GM19372 (cell line): Measurements from ENCODE around the gene CLEC16A.
"Not testable (repeated sequence)": the region's sequence is repeated elsewhere in the genome, so short reads cannot be mapped to it uniquely, and the experiment has no call there.

Source experiments
- ATAC-seq: cut with Tn5 transposase; IDR thresholded peaks from one replicate; pipeline ENCODE4 v1.9.1; 2021; ENCODE audit warnings: mild to moderate bottlenecking, low read depth, moderate library complexity; ENCODE audit not compliant: unreplicated experiment

The CLEC16A gene

GRCh38 chr16:11092788-11093571 is 148.6 kb downstream of the CLEC16A start:
- ATAC-seq, result no peak

- no peak for ATAC-seq
These were observed 149.3 kb downstream of the CLEC16A start for GRCh38 chr16:11093572-11094074.

GRCh38 chr16:11094075-11094856 is 149.9 kb downstream of the CLEC16A start:
- ATAC-seq, result peak; percentile 62

- peak; percentile 47 for ATAC-seq
These were observed 150.6 kb downstream of the CLEC16A start for GRCh38 chr16:11094857-11095565.

GRCh38 chr16:11095935-11096334 is 151.6 kb downstream of the CLEC16A start:
- ATAC-seq, result no peak

- no peak for ATAC-seq
These were observed 152.9 kb downstream of the CLEC16A start for GRCh38 chr16:11097094-11097786.

GRCh38 chr16:11097787-11098167 is 153.4 kb downstream of the CLEC16A start:
- ATAC-seq, result no peak

GRCh38 chr16:11098601-11099390 is 154.4 kb downstream of the CLEC16A start:
- ATAC-seq, result no peak

GRCh38 chr16:11099672-11100205 is 155.4 kb downstream of the CLEC16A start:
- ATAC-seq, result no peak

- no peak for ATAC-seq
These were observed 155.9 kb downstream of the CLEC16A start for GRCh38 chr16:11100239-11100750.

GRCh38 chr16:11101283-11101682 is 156.9 kb downstream of the CLEC16A start:
- no peak for ATAC-seq

- ATAC-seq, result no peak
These were observed 157.5 kb downstream of the CLEC16A start for GRCh38 chr16:11101695-11102522.

GRCh38 chr16:11102523-11102898 is 158.1 kb downstream of the CLEC16A start:
- no peak for ATAC-seq

- not testable (repeated sequence) for ATAC-seq
These were observed 158.9 kb downstream of the CLEC16A start for GRCh38 chr16:11103301-11103700.

- no peak for ATAC-seq
These were observed 160.0 kb downstream of the CLEC16A start for GRCh38 chr16:11104168-11105037.

GRCh38 chr16:11105038-11105903 is 160.9 kb downstream of the CLEC16A start:
- ATAC-seq, result peak; percentile 49
